Upper lobe of right lung (tissue), 1 donor: ENCODE measurements around the gene ZNF180. TPM values are rescaled to one million over a fixed set of nuclear protein-coding genes. Genes with fewer than 3 reads are reported as not detected.

Source experiments
- ATAC-seq: fragments of 200-7000 bp; cut with Tn5 transposase; one replicate; pipeline ENCODE4 v1.9.1; 2020; ENCODE audit warnings: mild to moderate bottlenecking, moderate library complexity
- DNase-seq: peaks from one replicate; pipeline ENCODE4 v3.0.0-alpha.2; 2020
- H3K27ac ChIP-seq: fragments of 200-600 bp; one replicate; pipeline ENCODE4 v1.8.0; 2022
- H3K27me3 ChIP-seq: fragments of 200-600 bp; one replicate; pipeline ENCODE4 v1.8.0; 2022; ENCODE audit warnings: mild to moderate bottlenecking
- H3K36me3 ChIP-seq: fragments of 200-600 bp; one replicate; pipeline ENCODE4 v1.8.0; 2022
- H3K4me1 ChIP-seq: fragments of 200-600 bp; one replicate; pipeline ENCODE4 v1.8.0; 2022
- H3K4me3 ChIP-seq: fragments of 200-600 bp; one replicate; pipeline ENCODE4 v1.8.0; 2022; ENCODE audit warnings: mild to moderate bottlenecking
- H3K9me3 ChIP-seq: fragments of 200-600 bp; one replicate; pipeline ENCODE4 v1.8.0; 2022
- CTCF ChIP-seq: fragments of 200-600 bp; IDR thresholded peaks from one replicate; pipeline ENCODE4 v1.8.0; 2022; ENCODE audit warnings: antibody characterized with exemption
- intact Hi-C: fragments of 100-400 bp; cut with DNase I; formaldehyde crosslinking; loops from one replicate; pipeline ENCODE4 v1.11.0; 2022
- total RNA-seq: library from RNA; stranded (reverse); fragmentation: NEBNext Ultra II Directional; extraction: Animal tissue kit (Norgen Biotek cat#: 25700); gene quantifications from one replicate; pipeline ENCODE4 v1.2.1, GENCODE V29; 2021
- donor health status: DM: no; HTN: yes; CAD: no; lungs with severe emphysema.

ZNF180 gene
- total RNA-seq, 1 donor from 2014 or later, result 9.6 TPM

- Histone ChIP-seq H3K36me3 (no peaks in the 10 kb centered on the region), H3K27ac (no peak overlapping the region), H3K4me1 (no peaks in the 10 kb centered on the region), H3K9me3 (peaks cover 58% of the 10 kb centered on the region), H3K4me3 (no peak overlapping the region), H3K27me3 (no peaks in the 10 kb centered on the region)
- no peak for TF ChIP-seq CTCF
- intact Hi-C loops, result no loop called here
- DNase-seq (no peak), ATAC-seq (no peak)
Observed at GRCh38 chr19:44430956-44431355, 69.4 kb downstream of the ZNF180 start.

Other genes with a start within 250 kb of the ZNF180 start
- gene ZNF233, start 240.6 kb downstream of the ZNF180 start, total RNA-seq, result 0.29 TPM
- 6.5 TPM for gene ZNF235, start 195.5 kb downstream of the ZNF180 start, total RNA-seq
- 3.4 TPM for gene ZNF112, start 143.8 kb downstream of the ZNF180 start, total RNA-seq
- gene ZNF285, start 98.9 kb downstream of the ZNF180 start, total RNA-seq, result 2.0 TPM
- 3.0 TPM for gene ZNF229, start 52.0 kb downstream of the ZNF180 start, total RNA-seq
- gene CEACAM20, start 29.2 kb upstream of the ZNF180 start, total RNA-seq, result 0.35 TPM
- not detected for gene IGSF23, start 113.0 kb upstream of the ZNF180 start, total RNA-seq
- gene PVR, start 143.4 kb upstream of the ZNF180 start, total RNA-seq, result 40.8 TPM
- 7.6 TPM for gene CEACAM19, start 171.0 kb upstream of the ZNF180 start, total RNA-seq
- not detected for gene CEACAM16, start 198.6 kb upstream of the ZNF180 start, total RNA-seq
- 87.4 TPM for gene BCL3, start 248.2 kb upstream of the ZNF180 start, total RNA-seq